Activated CD8-positive, alpha-beta T cell treated with anti-CD3 and anti-CD28 coated beads for 36 hours (primary cell): ENCODE data around the gene IKZF1. TPM values are rescaled to one million over a fixed set of nuclear protein-coding genes. Genes with fewer than 3 reads are reported as not detected.

ENCODE experiments used
- ATAC-seq: fragments of 200-7000 bp; cut with Tn5 transposase; one replicate; pipeline ENCODE4 v1.10.0; 2021; ENCODE audit warnings: mild to moderate bottlenecking, moderate library complexity
- CTCF ChIA-PET: fragments of 350-600 bp; sonication (Branson Sonifier 250); formaldehyde crosslinking; loops from one replicate; lab custom pipeline; 2021; ENCODE audit warnings: antibody characterized with exemption; lab: Charles Lee
- POLR2A ChIA-PET: fragments of 350-600 bp; sonication (Branson Sonifier 250); formaldehyde crosslinking; loops from one replicate; lab custom pipeline; 2021; ENCODE audit warnings: antibody characterized with exemption; lab: Charles Lee
- DNase-seq: peaks from one replicate; pipeline ENCODE4 v3.0.0-alpha.2; 2020
- H3K27ac Mint-ChIP-seq: one replicate; pipeline ENCODE4 v1.8.0; 2021; ENCODE audit warnings: mild to moderate bottlenecking, mixed read lengths
- H3K27me3 Mint-ChIP-seq: one replicate; pipeline ENCODE4 v1.8.0; 2021; ENCODE audit warnings: mixed read lengths
- H3K36me3 Mint-ChIP-seq: one replicate; pipeline ENCODE4 v1.8.0; 2021; ENCODE audit warnings: low read depth, mixed read lengths
- H3K4me1 Mint-ChIP-seq: one replicate; pipeline ENCODE4 v1.8.0; 2021; ENCODE audit warnings: low read depth, mixed read lengths
- H3K4me3 Mint-ChIP-seq: one replicate; pipeline ENCODE4 v1.8.0; 2021; ENCODE audit warnings: mild to moderate bottlenecking, moderate library complexity, mixed read lengths
- H3K9me3 Mint-ChIP-seq: one replicate; pipeline ENCODE4 v1.8.0; 2021; ENCODE audit warnings: mixed read lengths
- intact Hi-C: fragments of 100-400 bp; cut with micrococcal nuclease; formaldehyde crosslinking; loops from one replicate; pipeline ENCODE4 v1.10.0; 2022
- total RNA-seq, 2 experiments: library from RNA; stranded (reverse); gene quantifications; one replicate each; pipeline ENCODE4 v1.2.3, GENCODE V29; 2021
- TF ChIP-seq, protein P1 (sequence below): fragments of 200-600 bp; IDR thresholded peaks from one replicate; pipeline ENCODE4 v1.8.0; 2022; ENCODE audit warnings: antibody characterized with exemption, mild to moderate bottlenecking

Gene IKZF1
- total RNA-seq, 2 experiments from 2014 or later = 277 to 295 TPM

DNA sequence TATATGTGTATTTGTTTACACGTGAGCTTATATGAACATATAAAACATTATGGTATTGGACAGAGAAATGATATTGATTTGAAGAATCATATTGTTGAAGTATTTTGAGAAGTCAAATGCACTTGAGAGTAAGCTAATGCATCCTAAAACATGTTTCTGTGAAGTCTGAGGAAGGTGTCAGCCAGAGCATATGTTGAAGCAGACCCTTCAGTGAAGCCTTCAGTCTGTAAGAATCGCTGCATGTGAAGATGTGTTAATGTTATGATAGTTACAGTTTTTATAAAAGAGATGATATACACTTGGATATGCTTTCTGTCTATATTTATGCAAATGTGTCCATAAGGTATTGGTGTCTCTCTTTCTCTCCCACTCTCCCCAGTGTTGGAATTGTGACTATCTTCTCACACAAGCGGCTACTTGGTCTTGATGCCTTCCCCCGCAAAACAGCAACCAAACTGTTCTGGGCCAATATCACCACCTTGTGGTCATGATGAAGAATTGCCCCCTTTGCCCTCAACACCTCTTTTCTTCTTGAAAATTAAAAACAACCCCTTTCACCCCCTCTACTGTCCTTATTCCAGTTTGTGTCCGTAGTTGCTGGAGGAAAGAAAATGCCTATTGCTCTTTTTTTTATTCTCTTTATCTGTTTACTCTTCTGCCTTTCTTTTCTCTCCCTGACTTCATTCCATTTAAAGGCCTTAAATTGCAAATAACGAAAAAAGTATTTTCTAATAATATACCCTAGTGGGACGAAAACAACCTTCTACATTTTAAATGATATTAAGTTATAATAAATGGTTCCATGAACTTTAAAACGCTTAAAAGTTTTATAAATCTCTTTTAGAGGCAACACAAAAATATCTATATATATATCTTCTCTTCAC is 64.9 kb downstream of the IKZF1 start:
- Mint-ChIP-seq H3K27ac (peak overlapping the region; percentile 95), H3K27me3 (no peaks in the 10 kb centered on the region), H3K4me1 (peaks cover 97% of the 10 kb centered on the region), H3K36me3 (peaks cover 93% of the 10 kb centered on the region), H3K9me3 (no peaks in the 10 kb centered on the region), H3K4me3 (peak overlapping the region; percentile 5)
- ChIA-PET CTCF (interaction anchor here (0.6 to 12.6 kb wide), 50 partner anchors 9 to 277 kb away, joined by 3 to 145 read pairs (median 4); partner anchors contain the start of genes IKZF1 and ZPBP), POLR2A (interaction anchor here (0.6 to 40.7 kb wide), 9 partner anchors 10 to 163 kb away, joined by 3 to 1646 read pairs (median 10); partner anchors contain the start of gene IKZF1)
- ATAC-seq = peak; percentile 24
- peak; percentile 60 for DNase-seq
- intact Hi-C loops = loop anchor here (2.0 to 5.0 kb wide), 5 partner anchors 23 to 227 kb away; no protein-coding TSS in a partner anchor
- TF ChIP-seq, protein P1, sequence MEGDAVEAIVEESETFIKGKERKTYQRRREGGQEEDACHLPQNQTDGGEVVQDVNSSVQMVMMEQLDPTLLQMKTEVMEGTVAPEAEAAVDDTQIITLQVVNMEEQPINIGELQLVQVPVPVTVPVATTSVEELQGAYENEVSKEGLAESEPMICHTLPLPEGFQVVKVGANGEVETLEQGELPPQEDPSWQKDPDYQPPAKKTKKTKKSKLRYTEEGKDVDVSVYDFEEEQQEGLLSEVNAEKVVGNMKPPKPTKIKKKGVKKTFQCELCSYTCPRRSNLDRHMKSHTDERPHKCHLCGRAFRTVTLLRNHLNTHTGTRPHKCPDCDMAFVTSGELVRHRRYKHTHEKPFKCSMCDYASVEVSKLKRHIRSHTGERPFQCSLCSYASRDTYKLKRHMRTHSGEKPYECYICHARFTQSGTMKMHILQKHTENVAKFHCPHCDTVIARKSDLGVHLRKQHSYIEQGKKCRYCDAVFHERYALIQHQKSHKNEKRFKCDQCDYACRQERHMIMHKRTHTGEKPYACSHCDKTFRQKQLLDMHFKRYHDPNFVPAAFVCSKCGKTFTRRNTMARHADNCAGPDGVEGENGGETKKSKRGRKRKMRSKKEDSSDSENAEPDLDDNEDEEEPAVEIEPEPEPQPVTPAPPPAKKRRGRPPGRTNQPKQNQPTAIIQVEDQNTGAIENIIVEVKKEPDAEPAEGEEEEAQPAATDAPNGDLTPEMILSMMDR = peak; percentile 94

DNA sequence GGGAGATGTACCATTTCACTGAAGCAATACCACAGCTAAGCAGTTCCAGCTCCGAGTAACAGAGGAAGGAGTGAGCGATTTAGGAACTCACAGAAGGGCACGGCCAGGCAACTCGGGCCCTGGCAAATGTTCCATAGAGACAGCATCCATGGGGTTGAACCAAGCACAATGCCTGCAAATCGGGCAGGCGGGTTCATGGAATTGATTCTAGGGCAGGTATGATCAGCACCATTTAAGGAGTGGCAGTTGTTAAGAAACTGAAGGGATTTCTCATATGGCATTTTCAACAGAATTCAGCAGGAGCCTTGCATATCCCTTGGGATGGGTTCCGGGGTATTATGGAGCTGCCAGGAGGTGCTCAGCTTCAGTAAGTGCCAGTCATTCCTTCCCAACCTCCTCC is 66.4 kb downstream of the IKZF1 start:
- intact Hi-C loops = loop anchor here (5.0 kb wide), 1 partner anchor 229 kb away; no protein-coding TSS in a partner anchor
- no peaks in the 10 kb centered on the region for H3K27me3 Mint-ChIP-seq
- ATAC-seq (no peak), DNase-seq (no peak)
- ChIA-PET CTCF (interaction anchor here (0.8 to 12.6 kb wide), 13 partner anchors 10 to 166 kb away, joined by 3 to 145 read pairs (median 4); no protein-coding TSS in a partner anchor), POLR2A (interaction anchor here (0.6 to 40.7 kb wide), 8 partner anchors 9 to 755 kb away, joined by 3 to 1646 read pairs (median 4); partner anchors contain the start of gene IKZF1)
- TF ChIP-seq, protein P1 = no peak
- H3K36me3 Mint-ChIP-seq = peaks cover 92% of the 10 kb centered on the region
- H3K27ac Mint-ChIP-seq = peak overlapping the region; percentile 94
- H3K4me3 Mint-ChIP-seq = peak overlapping the region; percentile 14
- no peaks in the 10 kb centered on the region for H3K9me3 Mint-ChIP-seq
- H3K4me1 Mint-ChIP-seq = peaks cover 96% of the 10 kb centered on the region

DNA sequence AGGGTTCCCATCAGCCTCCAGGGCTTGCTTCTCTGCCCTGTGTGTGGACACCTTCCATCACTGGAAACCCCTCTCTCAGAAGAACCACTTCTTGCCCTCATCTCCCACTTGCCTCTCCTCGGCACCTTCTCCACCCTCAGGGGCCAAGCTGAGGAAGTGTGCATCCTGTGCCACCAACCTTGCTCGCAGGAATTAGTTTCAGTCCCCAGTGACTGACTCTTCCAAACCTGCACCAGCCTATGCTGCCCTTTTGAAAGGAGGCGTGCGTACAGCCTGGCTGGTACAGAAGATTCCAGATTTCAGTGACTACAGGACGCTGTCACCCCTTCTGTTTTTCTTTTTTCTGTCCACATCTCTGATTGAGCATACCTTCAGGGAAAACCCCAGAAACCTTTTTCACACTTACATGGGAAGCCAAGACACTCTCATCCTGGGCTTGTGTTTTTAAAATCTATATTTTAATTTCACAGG is 67.1 kb downstream of the IKZF1 start:
- intact Hi-C loops = loop anchor here (2.0 to 5.0 kb wide), 2 partner anchors 21 to 229 kb away; no protein-coding TSS in a partner anchor
- ATAC-seq = peak; percentile 41

DNA sequence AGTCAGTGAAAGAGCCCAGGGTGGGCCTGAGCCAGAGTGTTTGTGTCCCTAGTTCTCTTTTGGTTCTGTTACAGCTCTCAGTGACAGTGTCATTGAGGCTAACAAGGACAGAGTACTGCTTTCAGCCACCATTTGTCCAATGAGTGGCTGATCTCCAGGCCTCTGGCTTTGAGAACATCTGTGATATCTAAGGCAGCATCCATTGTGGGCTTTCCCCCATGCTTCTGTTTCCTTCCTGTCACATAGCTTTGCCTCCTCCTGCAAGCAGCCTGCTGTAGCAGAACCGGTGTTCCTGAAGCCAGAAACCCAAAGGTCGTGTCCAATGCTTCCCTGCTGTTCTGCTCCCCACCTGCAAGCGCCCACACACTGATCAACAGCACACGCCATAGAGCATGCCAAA is 68.4 kb downstream of the IKZF1 start:
- TF ChIP-seq, protein P1 = no peak
- peaks cover 95% of the 10 kb centered on the region for H3K4me1 Mint-ChIP-seq

More for the DNA sequence above, 67.1 kb downstream of the IKZF1 start:
- CTCF ChIA-PET = interaction anchor here (0.8 to 12.6 kb wide), 5 partner anchors 29 to 167 kb away, joined by 3 to 145 read pairs (median 6); no protein-coding TSS in a partner anchor
- TF ChIP-seq, protein P1 = no peak
- POLR2A ChIA-PET = interaction anchor here (0.9 to 40.7 kb wide), 9 partner anchors 10 to 204 kb away, joined by 3 to 1646 read pairs (median 5); partner anchors contain the start of gene IKZF1
- no peak for DNase-seq
- peak overlapping the region; percentile 94 for H3K27ac Mint-ChIP-seq
- no peaks in the 10 kb centered on the region for H3K27me3 Mint-ChIP-seq
- H3K4me3 Mint-ChIP-seq = peak overlapping the region; percentile 44
- H3K9me3 Mint-ChIP-seq = no peaks in the 10 kb centered on the region
- peaks cover 95% of the 10 kb centered on the region for H3K4me1 Mint-ChIP-seq
- peaks cover 92% of the 10 kb centered on the region for H3K36me3 Mint-ChIP-seq

More for the DNA sequence above, 68.4 kb downstream of the IKZF1 start:
- no peak for ATAC-seq
- H3K9me3 Mint-ChIP-seq = no peaks in the 10 kb centered on the region
- peaks cover 93% of the 10 kb centered on the region for H3K36me3 Mint-ChIP-seq
- no peak for DNase-seq
- POLR2A ChIA-PET = interaction anchor here (1.0 to 40.7 kb wide), 11 partner anchors 11 to 206 kb away, joined by 3 to 1646 read pairs (median 5); partner anchors contain the start of gene IKZF1
- H3K4me3 Mint-ChIP-seq = no peak overlapping the region
- CTCF ChIA-PET = interaction anchor here (1.3 to 12.6 kb wide), 5 partner anchors 19 to 230 kb away, joined by 3 to 145 read pairs (median 3); no protein-coding TSS in a partner anchor
- no peaks in the 10 kb centered on the region for H3K27me3 Mint-ChIP-seq
- intact Hi-C loops = loop anchor here (2.0 to 5.0 kb wide), 2 partner anchors 20 to 231 kb away; no protein-coding TSS in a partner anchor
- peak overlapping the region; percentile 94 for H3K27ac Mint-ChIP-seq
